Measurements from ENCODE around the gene DNMT3B. TPM values are rescaled to one million over a fixed set of nuclear protein-coding genes. Genes with fewer than 3 reads are reported as not detected.

Gene DNMT3B
- total RNA-seq, 2 donors from 2014 or later: 6.3 to 6.5 TPM

DNA sequence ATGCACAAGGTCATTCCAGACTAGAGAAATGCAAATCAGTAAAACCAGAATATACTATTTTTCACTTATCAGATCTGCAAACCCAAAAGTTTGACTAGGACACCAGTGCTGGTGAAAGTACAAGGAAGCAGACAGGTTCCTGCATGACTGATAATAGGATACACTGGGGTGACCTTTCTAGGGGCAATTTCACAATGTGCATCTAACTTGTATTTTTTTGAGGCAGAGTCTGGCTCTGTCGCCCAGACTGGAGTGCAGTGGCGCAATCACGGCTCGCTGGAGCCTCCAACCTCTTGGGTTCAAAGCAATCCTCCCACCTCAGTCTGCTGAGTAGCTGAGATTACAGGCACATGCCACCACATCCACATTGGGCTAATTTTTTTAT lies 30.3 kb upstream of the DNMT3B start:
- no peaks in the 10 kb centered on the region for H3K27me3 ChIP-seq
- intact Hi-C loops (cut with DNase I): no loop called here
- H3K4me3 ChIP-seq: no peak overlapping the region
- no peaks in the 10 kb centered on the region for H3K9me3 ChIP-seq
- WGBS, 2 donors: 57% methylated on average over 4 of the region's 4 CpGs; no CpG with 5 or more reads in 1 of the 2 donors
- DNase-seq (peak in 1 of 4 donors; percentile 22), ATAC-seq (no peak)
- TF ChIP-seq, protein P1, sequence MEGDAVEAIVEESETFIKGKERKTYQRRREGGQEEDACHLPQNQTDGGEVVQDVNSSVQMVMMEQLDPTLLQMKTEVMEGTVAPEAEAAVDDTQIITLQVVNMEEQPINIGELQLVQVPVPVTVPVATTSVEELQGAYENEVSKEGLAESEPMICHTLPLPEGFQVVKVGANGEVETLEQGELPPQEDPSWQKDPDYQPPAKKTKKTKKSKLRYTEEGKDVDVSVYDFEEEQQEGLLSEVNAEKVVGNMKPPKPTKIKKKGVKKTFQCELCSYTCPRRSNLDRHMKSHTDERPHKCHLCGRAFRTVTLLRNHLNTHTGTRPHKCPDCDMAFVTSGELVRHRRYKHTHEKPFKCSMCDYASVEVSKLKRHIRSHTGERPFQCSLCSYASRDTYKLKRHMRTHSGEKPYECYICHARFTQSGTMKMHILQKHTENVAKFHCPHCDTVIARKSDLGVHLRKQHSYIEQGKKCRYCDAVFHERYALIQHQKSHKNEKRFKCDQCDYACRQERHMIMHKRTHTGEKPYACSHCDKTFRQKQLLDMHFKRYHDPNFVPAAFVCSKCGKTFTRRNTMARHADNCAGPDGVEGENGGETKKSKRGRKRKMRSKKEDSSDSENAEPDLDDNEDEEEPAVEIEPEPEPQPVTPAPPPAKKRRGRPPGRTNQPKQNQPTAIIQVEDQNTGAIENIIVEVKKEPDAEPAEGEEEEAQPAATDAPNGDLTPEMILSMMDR (IDR thresholded peaks at IDR 0.05): no peak
- no peak for TF ChIP-seq POLR2A (IDR thresholded peaks at IDR 0.05)
- peaks cover 0 to under 1% of the 10 kb centered on the region in 2 donors for H3K36me3 ChIP-seq (replicated peaks in 1 of 2; ENCODE audit: insufficient read depth in 1 of 2, low read depth in 2 of 2)
- peaks cover 9% of the 10 kb centered on the region for H3K4me1 ChIP-seq
- no peak overlapping the region for H3K27ac ChIP-seq

DNA sequence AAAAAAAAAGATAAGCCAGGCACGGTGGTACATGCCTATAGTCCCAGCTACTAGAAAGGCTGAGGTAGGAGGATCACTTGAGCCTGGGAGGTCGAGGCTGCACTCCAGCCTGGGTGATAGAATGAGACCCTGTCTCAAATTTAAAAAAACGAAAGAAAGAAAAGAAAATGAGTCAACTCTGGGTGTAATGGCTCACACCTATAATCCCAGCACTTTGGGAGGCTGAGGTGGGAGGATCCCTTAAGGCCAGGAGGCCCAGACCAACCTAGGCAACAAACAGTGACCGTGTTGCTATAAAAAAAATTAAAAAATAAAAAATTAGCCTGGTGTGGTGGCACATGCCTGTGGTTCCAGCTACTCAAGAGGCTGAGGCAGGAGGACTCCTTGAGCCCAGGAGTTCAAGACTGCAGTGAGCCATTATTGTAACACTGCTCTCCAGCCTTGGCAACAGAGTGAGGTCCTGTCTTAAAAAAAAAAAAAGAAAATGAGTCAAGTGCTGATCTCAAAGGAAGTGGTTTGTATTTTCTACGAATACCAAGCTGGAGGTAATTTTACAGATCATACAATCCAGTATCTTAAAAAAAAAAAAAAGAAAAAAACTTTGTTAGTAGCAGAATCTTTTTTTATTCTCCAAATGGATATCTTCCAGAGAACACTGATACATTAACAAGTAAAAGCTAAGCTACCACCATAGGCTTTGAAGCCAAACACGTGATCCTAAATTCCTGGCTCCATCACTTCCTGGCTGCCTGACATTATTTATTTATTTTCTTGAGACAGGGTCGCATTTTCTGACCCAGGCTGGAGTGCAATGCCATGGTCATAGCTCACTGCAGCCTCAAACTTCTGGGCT lies 24.6 kb upstream of the DNMT3B start:
- H3K27me3 ChIP-seq: no peaks in the 10 kb centered on the region
- no peak for ATAC-seq
- WGBS, 2 donors: 57 to 59% methylated on average over 6 to 7 of the region's 7 CpGs
- H3K9me3 ChIP-seq: no peaks in the 10 kb centered on the region
- TF ChIP-seq POLR2A (IDR thresholded peaks at IDR 0.05): no peak
- TF ChIP-seq, protein P1 (IDR thresholded peaks at IDR 0.05): no peak
- H3K36me3 ChIP-seq (replicated peaks in 1 of 2; ENCODE audit: insufficient read depth in 1 of 2, low read depth in 2 of 2): no peaks in the 10 kb centered on the region
- H3K27ac ChIP-seq: no peak overlapping the region
- no peak overlapping the region for H3K4me3 ChIP-seq
- no peak for DNase-seq
- intact Hi-C loops (cut with DNase I): no loop called here
- H3K4me1 ChIP-seq: peaks cover 5% of the 10 kb centered on the region

DNA sequence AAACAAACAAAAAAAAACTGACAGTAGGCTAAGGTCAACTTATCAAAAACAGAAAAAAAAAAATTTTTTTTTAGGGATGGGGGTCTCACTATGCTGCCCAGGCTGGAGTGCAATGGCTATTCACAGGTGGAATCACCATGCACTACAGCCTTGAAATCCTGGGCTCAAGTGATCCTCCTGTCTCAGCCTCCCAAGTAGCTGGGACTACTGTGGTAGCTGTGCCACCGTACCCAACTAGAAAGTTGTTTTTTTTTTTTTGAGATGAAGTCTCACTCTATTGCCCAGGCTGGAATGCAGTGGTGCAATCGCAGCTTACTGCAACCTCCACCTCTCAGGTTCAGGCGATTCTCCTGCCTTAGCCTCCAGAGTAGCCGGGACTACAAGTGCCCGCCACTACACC lies 21.0 kb upstream of the DNMT3B start:
- DNase-seq (no peak), ATAC-seq (no peak)
- no peaks in the 10 kb centered on the region for H3K36me3 ChIP-seq (replicated peaks in 1 of 2; ENCODE audit: insufficient read depth in 1 of 2, low read depth in 2 of 2)
- TF ChIP-seq, protein P1 (IDR thresholded peaks at IDR 0.05): no peak
- no peak for TF ChIP-seq POLR2A (IDR thresholded peaks at IDR 0.05)
- 91 to 94% methylated on average over 5 of the region's 5 CpGs for WGBS, 2 donors
- no peaks in the 10 kb centered on the region for H3K9me3 ChIP-seq
- intact Hi-C loops (cut with DNase I): no loop called here
- H3K27ac ChIP-seq: no peak overlapping the region
- no peak overlapping the region for H3K4me3 ChIP-seq
- no peaks in the 10 kb centered on the region for H3K27me3 ChIP-seq
- H3K4me1 ChIP-seq: peaks cover 16% of the 10 kb centered on the region

DNA sequence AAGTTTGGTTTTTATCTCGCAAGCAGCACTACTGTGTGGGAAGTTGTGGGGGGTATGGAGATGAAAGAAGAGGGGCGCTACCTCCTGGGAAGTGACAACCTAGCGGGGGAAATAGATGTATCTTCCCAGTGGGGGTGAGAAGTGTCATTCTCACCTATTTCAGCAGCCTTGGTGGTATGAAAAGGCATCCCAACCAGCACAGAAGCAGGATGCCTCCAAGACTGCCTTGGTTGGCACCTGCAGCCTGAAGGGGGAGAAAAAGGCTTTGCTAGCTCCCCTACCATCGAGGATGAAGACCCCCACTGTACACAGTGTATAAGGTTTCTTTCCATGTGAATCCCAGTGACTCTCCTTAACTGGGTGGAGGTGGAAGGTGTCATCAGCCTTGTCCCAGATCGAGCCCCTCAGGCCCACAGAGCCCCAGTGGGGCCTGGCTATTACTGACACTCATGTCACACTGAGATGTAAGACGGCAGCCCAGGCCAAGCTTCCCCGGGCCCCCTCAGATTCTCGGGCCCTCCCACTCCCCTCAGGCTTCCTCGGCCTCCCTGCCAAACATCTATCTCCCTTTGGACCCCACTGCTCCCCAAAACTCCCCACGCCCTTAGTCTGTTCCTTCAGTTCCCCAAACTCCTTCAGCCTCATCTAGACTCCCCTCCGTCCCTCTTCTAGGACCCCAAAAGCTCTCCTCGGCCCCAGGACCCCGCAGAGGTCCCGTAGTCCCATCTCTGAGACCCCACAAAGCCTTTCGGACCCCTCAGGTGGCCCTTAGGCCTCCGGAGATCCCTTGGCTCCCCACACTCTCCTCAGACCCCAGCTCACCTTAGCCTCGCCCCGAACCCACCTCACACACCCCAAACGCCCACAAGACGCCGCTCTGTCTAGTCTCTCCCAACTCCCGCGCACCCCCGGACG lies 19.6 kb upstream of the DNMT3B start:
- Histone ChIP-seq H3K36me3 (replicated peaks in 1 of 2; ENCODE audit: insufficient read depth in 1 of 2, low read depth in 2 of 2) (no peaks in the 10 kb centered on the region), H3K4me3 (peak overlapping the region; percentile 10 to 61), H3K9me3 (no peaks in the 10 kb centered on the region), H3K4me1 (peaks cover 16% of the 10 kb centered on the region), H3K27ac (peak overlapping the region; percentile 29 to 89 (median 83)), H3K27me3 (no peaks in the 10 kb centered on the region)
- 14 to 16% methylated on average over 22 to 23 of the region's 25 CpGs for WGBS, 2 donors
- no peak for ATAC-seq
- no peak for TF ChIP-seq POLR2A (IDR thresholded peaks at IDR 0.05)
- TF ChIP-seq, protein P1 (IDR thresholded peaks at IDR 0.05): no peak
- intact Hi-C loops (cut with DNase I): no loop called here
- DNase-seq: no peak

Measured in body of pancreas (tissue), 4 donors.